Left ventricle myocardium inferior (tissue), 1 donor: ENCODE measurements around the gene PCBD1. TPM values are rescaled to one million over a fixed set of nuclear protein-coding genes. Genes with fewer than 3 reads are reported as not detected.
"Not testable (repeated sequence)": the region's sequence is repeated elsewhere in the genome, so short reads cannot be mapped to it uniquely, and the experiment has no call there.

Experiments used
- DNase-seq: peaks from one replicate; pipeline ENCODE4 v3.0.0-alpha.2; 2020
- H3K27ac ChIP-seq: fragments of 200-600 bp; replicated peaks from 2 replicates; pipeline ENCODE4 v1.8.0; 2021
- H3K27me3 ChIP-seq: fragments of 200-600 bp; 2 replicates; pipeline ENCODE4 v1.8.0; 2021; ENCODE audit warnings: low read depth
- H3K36me3 ChIP-seq: fragments of 200-600 bp; 2 replicates; pipeline ENCODE4 v1.8.0; 2021
- H3K4me1 ChIP-seq: fragments of 200-600 bp; 2 replicates; pipeline ENCODE4 v1.8.0; 2021
- H3K4me3 ChIP-seq: fragments of 200-600 bp; 2 replicates; pipeline ENCODE4 v1.8.0; 2021; ENCODE audit warnings: mild to moderate bottlenecking, moderate library complexity
- H3K9me3 ChIP-seq: fragments of 200-600 bp; replicated peaks from 2 replicates; pipeline ENCODE4 v1.8.0; 2021
- intact Hi-C: fragments of 100-400 bp; cut with micrococcal nuclease; formaldehyde crosslinking; loops from one replicate; pipeline ENCODE4 v1.11.0; 2022
- total RNA-seq: library from RNA; stranded (reverse); fragmentation: NEBNext Ultra II Directional; extraction: Animal tissue kit (Norgen Biotek cat#: 25700); gene quantifications from one replicate; pipeline ENCODE4 v1.2.1, GENCODE V29; 2021
- TF ChIP-seq, protein P1 (sequence below): fragments of 200-600 bp; IDR thresholded peaks from 2 replicates; pipeline ENCODE4 v1.8.0; 2021; ENCODE audit warnings: antibody characterized with exemption, mild to moderate bottlenecking, borderline replicate concordance
- donor health status: DM: no; HTN: yes; CAD: no; lungs with severe emphysema.

Gene PCBD1
- total RNA-seq, 1 donor from 2014 or later: 123 TPM

- no peaks in the 10 kb centered on the region for H3K27me3 ChIP-seq
- intact Hi-C loops: no loop called here
- H3K36me3 ChIP-seq: peaks cover 59% of the 10 kb centered on the region
- TF ChIP-seq, protein P1, sequence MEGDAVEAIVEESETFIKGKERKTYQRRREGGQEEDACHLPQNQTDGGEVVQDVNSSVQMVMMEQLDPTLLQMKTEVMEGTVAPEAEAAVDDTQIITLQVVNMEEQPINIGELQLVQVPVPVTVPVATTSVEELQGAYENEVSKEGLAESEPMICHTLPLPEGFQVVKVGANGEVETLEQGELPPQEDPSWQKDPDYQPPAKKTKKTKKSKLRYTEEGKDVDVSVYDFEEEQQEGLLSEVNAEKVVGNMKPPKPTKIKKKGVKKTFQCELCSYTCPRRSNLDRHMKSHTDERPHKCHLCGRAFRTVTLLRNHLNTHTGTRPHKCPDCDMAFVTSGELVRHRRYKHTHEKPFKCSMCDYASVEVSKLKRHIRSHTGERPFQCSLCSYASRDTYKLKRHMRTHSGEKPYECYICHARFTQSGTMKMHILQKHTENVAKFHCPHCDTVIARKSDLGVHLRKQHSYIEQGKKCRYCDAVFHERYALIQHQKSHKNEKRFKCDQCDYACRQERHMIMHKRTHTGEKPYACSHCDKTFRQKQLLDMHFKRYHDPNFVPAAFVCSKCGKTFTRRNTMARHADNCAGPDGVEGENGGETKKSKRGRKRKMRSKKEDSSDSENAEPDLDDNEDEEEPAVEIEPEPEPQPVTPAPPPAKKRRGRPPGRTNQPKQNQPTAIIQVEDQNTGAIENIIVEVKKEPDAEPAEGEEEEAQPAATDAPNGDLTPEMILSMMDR: no peak
- H3K4me1 ChIP-seq: no peaks in the 10 kb centered on the region
- H3K27ac ChIP-seq: no peak overlapping the region
- DNase-seq: no peak
- H3K4me3 ChIP-seq: no peak overlapping the region
- H3K9me3 ChIP-seq: no peaks in the 10 kb centered on the region
Measured at GRCh38 chr10:70866424-70866823, 21.9 kb downstream of the PCBD1 start.

- DNase-seq: no peak
- intact Hi-C loops: no loop called here
- no peaks in the 10 kb centered on the region for H3K27me3 ChIP-seq
- no peak overlapping the region for H3K27ac ChIP-seq
- TF ChIP-seq, protein P1: no peak
- H3K36me3 ChIP-seq: peaks cover 59% of the 10 kb centered on the region
- no peaks in the 10 kb centered on the region for H3K9me3 ChIP-seq
- H3K4me1 ChIP-seq: no peaks in the 10 kb centered on the region
- no peak overlapping the region for H3K4me3 ChIP-seq
Measured at GRCh38 chr10:70864935-70865334, 23.4 kb downstream of the PCBD1 start.

GRCh38 chr10:70863470-70864160, 24.8 kb downstream of the PCBD1 start:
- intact Hi-C loops: no loop called here
- no peak overlapping the region for H3K27ac ChIP-seq
- peaks cover 59% of the 10 kb centered on the region for H3K36me3 ChIP-seq
- no peak overlapping the region for H3K4me3 ChIP-seq
- H3K27me3 ChIP-seq: no peaks in the 10 kb centered on the region
- TF ChIP-seq, protein P1: no peak
- no peak for DNase-seq
- H3K9me3 ChIP-seq: no peaks in the 10 kb centered on the region
- peaks cover 4% of the 10 kb centered on the region for H3K4me1 ChIP-seq

- H3K9me3 ChIP-seq, H3K27ac ChIP-seq, DNase-seq, H3K27me3 ChIP-seq, H3K4me3 ChIP-seq, H3K4me1 ChIP-seq, intact Hi-C loops: not testable (repeated sequence)
- H3K36me3 ChIP-seq: peaks cover 63% of the 10 kb centered on the region
Measured at GRCh38 chr10:70861495-70862197, 26.7 kb downstream of the PCBD1 start.

DNA sequence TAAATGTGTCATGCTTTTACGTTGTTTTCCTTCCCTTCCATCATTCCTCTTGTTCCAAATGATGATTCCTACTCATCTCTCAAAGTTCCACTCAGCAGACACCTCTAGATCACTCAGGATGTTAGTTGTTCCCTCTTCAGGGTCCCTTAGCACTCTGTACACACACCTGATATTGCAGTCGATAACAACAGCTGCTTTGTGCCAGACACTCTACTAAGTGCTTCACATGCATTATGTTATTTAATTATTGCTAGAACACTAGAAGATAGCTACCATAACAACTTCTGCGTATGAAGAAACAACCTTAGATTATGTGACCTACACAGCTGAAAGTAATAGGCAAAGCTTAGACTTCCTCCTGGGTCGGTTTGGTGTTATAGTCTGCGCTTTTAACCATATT, 29.6 kb downstream of the PCBD1 start:
- Histone ChIP-seq H3K9me3 (no peaks in the 10 kb centered on the region), H3K4me3 (no peak overlapping the region), H3K27me3 (no peaks in the 10 kb centered on the region), H3K27ac (no peak overlapping the region), H3K36me3 (peaks cover 73% of the 10 kb centered on the region), H3K4me1 (peaks cover 4% of the 10 kb centered on the region)
- intact Hi-C loops: no loop called here
- TF ChIP-seq, protein P1: no peak
- DNase-seq: no peak

GRCh38 chr10:70856454-70856853, 31.9 kb downstream of the PCBD1 start:
- DNase-seq: no peak
- no peak overlapping the region for H3K4me3 ChIP-seq
- peaks cover 72% of the 10 kb centered on the region for H3K36me3 ChIP-seq
- H3K9me3 ChIP-seq: no peaks in the 10 kb centered on the region
- TF ChIP-seq, protein P1: no peak
- H3K4me1 ChIP-seq: peaks cover 8% of the 10 kb centered on the region
- no peak overlapping the region for H3K27ac ChIP-seq
- no peaks in the 10 kb centered on the region for H3K27me3 ChIP-seq
- intact Hi-C loops: no loop called here
